HL-60/S4 treated with phorbol 12-myristate 13-acetate at 8.2 ng/mL for 4 days and 3 days (cell line): Measurements from ENCODE around the gene UBE4B.

Experiments
- in situ Hi-C: fragments of 300-500 bp; cut with MboI; formaldehyde crosslinking; loops from 2 replicates; pipeline ENCODE4 v1.15.0; 2022; ENCODE audit warnings: low sequenced_read_pairs

UBE4B gene

GRCh38 chr1:10033359-10033845 lies 644 bp downstream of the UBE4B start:
- in situ Hi-C loops = no loop called here

- in situ Hi-C loops = no loop called here
Observed at GRCh38 chr1:10042746-10043145, 10.0 kb downstream of the UBE4B start.

- in situ Hi-C loops = no loop called here
Observed at GRCh38 chr1:10045480-10046355, 13.0 kb downstream of the UBE4B start.

GRCh38 chr1:10046356-10047085 lies 13.8 kb downstream of the UBE4B start:
- in situ Hi-C loops = no loop called here

GRCh38 chr1:10048601-10049000 lies 15.8 kb downstream of the UBE4B start:
- in situ Hi-C loops = no loop called here

GRCh38 chr1:10050611-10051010 lies 17.9 kb downstream of the UBE4B start:
- in situ Hi-C loops = no loop called here

- in situ Hi-C loops = no loop called here
Observed at GRCh38 chr1:10051656-10052055, 18.9 kb downstream of the UBE4B start.

- in situ Hi-C loops = no loop called here
Observed at GRCh38 chr1:10052347-10052746, 19.6 kb downstream of the UBE4B start.

- in situ Hi-C loops = no loop called here
Observed at GRCh38 chr1:10054465-10054864, 21.7 kb downstream of the UBE4B start.

- in situ Hi-C loops = no loop called here
Observed at GRCh38 chr1:10056599-10056987, 23.8 kb downstream of the UBE4B start.

- in situ Hi-C loops = no loop called here
Observed at GRCh38 chr1:10057343-10057742, 24.6 kb downstream of the UBE4B start.

- in situ Hi-C loops = no loop called here
Observed at GRCh38 chr1:10057796-10058195, 25.0 kb downstream of the UBE4B start.

- in situ Hi-C loops = no loop called here
Observed at GRCh38 chr1:10059342-10059718, 26.6 kb downstream of the UBE4B start.

- in situ Hi-C loops = no loop called here
Observed at GRCh38 chr1:10060311-10061100, 27.7 kb downstream of the UBE4B start.

GRCh38 chr1:10061276-10061675 lies 28.5 kb downstream of the UBE4B start:
- in situ Hi-C loops = no loop called here

GRCh38 chr1:10063878-10064277 lies 31.1 kb downstream of the UBE4B start:
- in situ Hi-C loops = no loop called here

- in situ Hi-C loops = no loop called here
Observed at GRCh38 chr1:10064416-10065343, 31.9 kb downstream of the UBE4B start.

- in situ Hi-C loops = no loop called here
Observed at GRCh38 chr1:10065344-10065685, 32.6 kb downstream of the UBE4B start.

- in situ Hi-C loops = no loop called here
Observed at GRCh38 chr1:10065760-10066159, 33.0 kb downstream of the UBE4B start.

- in situ Hi-C loops = no loop called here
Observed at GRCh38 chr1:10068605-10069294, 36.0 kb downstream of the UBE4B start.
